NCI-H526 treated with DMSO at 0.1 percent for 48 hours (cell line): ENCODE data around the gene KLHL29.

Experiments
- DNase-seq: peaks from one replicate; lab custom pipeline; 2025; lab: John Stamatoyannopoulos, UW

Gene KLHL29

GRCh38 chr2:23571085-23571484 is 186.1 kb downstream of the KLHL29 start:
- no peak for DNase-seq

- DNase-seq = no peak
Measured at GRCh38 chr2:23571527-23572282, 186.7 kb downstream of the KLHL29 start.

GRCh38 chr2:23574919-23575654 is 190.1 kb downstream of the KLHL29 start:
- DNase-seq = no peak

GRCh38 chr2:23578964-23579671 is 194.1 kb downstream of the KLHL29 start:
- no peak for DNase-seq

GRCh38 chr2:23579674-23580073 is 194.7 kb downstream of the KLHL29 start:
- no peak for DNase-seq

GRCh38 chr2:23583467-23583866 is 198.5 kb downstream of the KLHL29 start:
- no peak for DNase-seq

GRCh38 chr2:23584054-23584745 is 199.2 kb downstream of the KLHL29 start:
- peak; percentile 58 for DNase-seq

GRCh38 chr2:23585273-23586170 is 200.5 kb downstream of the KLHL29 start:
- DNase-seq = no peak

- no peak for DNase-seq
Measured at GRCh38 chr2:23586741-23587306, 201.8 kb downstream of the KLHL29 start.

GRCh38 chr2:23587341-23587880 is 202.4 kb downstream of the KLHL29 start:
- DNase-seq = no peak

GRCh38 chr2:23588106-23588505 is 203.1 kb downstream of the KLHL29 start:
- DNase-seq = no peak

- peak; percentile 60 for DNase-seq
Measured at GRCh38 chr2:23588508-23589201, 203.7 kb downstream of the KLHL29 start.

- DNase-seq = no peak
Measured at GRCh38 chr2:23589220-23589647, 204.3 kb downstream of the KLHL29 start.

GRCh38 chr2:23589739-23590138 is 204.8 kb downstream of the KLHL29 start:
- DNase-seq = no peak

- DNase-seq = no peak
Measured at GRCh38 chr2:23590241-23590869, 205.4 kb downstream of the KLHL29 start.

- no peak for DNase-seq
Measured at GRCh38 chr2:23591111-23591510, 206.1 kb downstream of the KLHL29 start.

- DNase-seq = no peak
Measured at GRCh38 chr2:23592061-23592685, 207.2 kb downstream of the KLHL29 start.

- no peak for DNase-seq
Measured at GRCh38 chr2:23592898-23593751, 208.1 kb downstream of the KLHL29 start.
